DOHH2 (cell line): Measurements from ENCODE around the gene KLHL36.

Experiments used
- CTCF ChIP-seq: fragments of 200-600 bp; sonication (generic); IDR thresholded peaks from one replicate; pipeline ENCODE4 v1.5.1; 2014; ENCODE audit warnings: antibody characterized with exemption, mild to moderate bottlenecking, low read depth, low read length; ENCODE audit not compliant: poor library complexity, severe bottlenecking
- EZH2phosphoT487 ChIP-seq: fragments of 200-600 bp; sonication (generic); IDR thresholded peaks from 2 replicates; pipeline ENCODE4 v1.6.1; 2017; ENCODE audit warnings: borderline replicate concordance, mild to moderate bottlenecking, antibody characterized with exemption, low read length, moderate library complexity, mixed read lengths

- no peak for TF ChIP-seq CTCF
- no peak for TF ChIP-seq EZH2phosphoT487
These were observed 42.9 kb upstream of the KLHL36 start for GRCh38 chr16:84605339-84605848.
